GM21723 (cell line): ENCODE results near the gene SPEF1.

Experiments
- ATAC-seq: cut with Tn5 transposase; IDR thresholded peaks from one replicate; pipeline ENCODE4 v1.9.1; 2021; ENCODE audit warnings: mild to moderate bottlenecking, moderate library complexity; ENCODE audit not compliant: unreplicated experiment

Gene SPEF1

GRCh38 chr20:3733119-3733995, 47.9 kb downstream of the SPEF1 start:
- no peak for ATAC-seq

GRCh38 chr20:3732327-3733118, 48.7 kb downstream of the SPEF1 start, which contains the start of gene HSPA12B:
HSPA12B (plus strand) TSS chr20:3732685; CDS start chr20:3738675, 5,990 bp downstream.
- ATAC-seq, result no peak

GRCh38 chr20:3731944-3732326, 49.3 kb downstream of the SPEF1 start:
- ATAC-seq, result no peak

- no peak for ATAC-seq
Measured at GRCh38 chr20:3730803-3731672, 50.2 kb downstream of the SPEF1 start.

- ATAC-seq, result no peak
Measured at GRCh38 chr20:3729811-3730540, 51.3 kb downstream of the SPEF1 start.

- ATAC-seq, result no peak
Measured at GRCh38 chr20:3729378-3729777, 51.9 kb downstream of the SPEF1 start.

- ATAC-seq, result no peak
Measured at GRCh38 chr20:3728876-3729275, 52.4 kb downstream of the SPEF1 start.

GRCh38 chr20:3728354-3728753, 52.9 kb downstream of the SPEF1 start:
- ATAC-seq, result no peak
